Erythroblast (primary cell): ENCODE data around the gene CEP192.

Experiments used
- GATA1 ChIP-seq: IDR thresholded peaks from 2 replicates; pipeline ENCODE4 v1.6.1; 2011; ENCODE audit warnings: low read depth, mild to moderate bottlenecking, control low read depth, low read length, moderate library complexity
- POLR2A ChIP-seq: IDR thresholded peaks from 2 replicates; pipeline ENCODE4 v1.6.1; 2011; ENCODE audit warnings: mild to moderate bottlenecking, low read length

GRCh38 chr18:12975488-12975887 is 15.7 kb upstream of the CEP192 start:
- TF ChIP-seq POLR2A: no peak
- no peak for TF ChIP-seq GATA1
